Stimulated activated CD4-positive, alpha-beta T cell treated with anti-CD3 and anti-CD28 coated beads, Interleukin-2, amount 100 ng/mL, for 24 hours (primary cell): ENCODE data around the gene OR7C2.
"Not testable (repeated sequence)": the region's sequence is repeated elsewhere in the genome, so short reads cannot be mapped to it uniquely, and the experiment has no call there.

Experiments used
- DNase-seq, 2 donors: peaks; one replicate each; pipeline ENCODE4 v3.0.0-alpha.2; 2020

OR7C2 gene

GRCh38 chr19:14941189-14941588 lies at the start of gene OR7C2:
OR7C2 (plus strand) TSS chr19:14941489; CDS start chr19:14941489, 0 bp downstream.
- no peak for DNase-seq

- no peak for DNase-seq
Observed at GRCh38 chr19:14901675-14902260, 39.5 kb upstream of the OR7C2 start.

GRCh38 chr19:14906711-14907110 lies 34.6 kb upstream of the OR7C2 start:
- DNase-seq, result no peak

GRCh38 chr19:14915116-14915515 lies 26.2 kb upstream of the OR7C2 start:
- DNase-seq, result no peak

GRCh38 chr19:14916848-14917247 lies 24.4 kb upstream of the OR7C2 start:
- no peak for DNase-seq

- no peak for DNase-seq
Observed at GRCh38 chr19:14933506-14933905, 7.8 kb upstream of the OR7C2 start.

GRCh38 chr19:14940266-14940665 lies 1.0 kb upstream of the OR7C2 start:
- DNase-seq, result no peak

GRCh38 chr19:14943601-14944000 lies 2.3 kb downstream of the OR7C2 start:
- DNase-seq, result no peak

- no peak for DNase-seq
Observed at GRCh38 chr19:14944456-14944855, 3.2 kb downstream of the OR7C2 start.

- not testable (repeated sequence) for DNase-seq
Observed at GRCh38 chr19:14949413-14949812, 8.1 kb downstream of the OR7C2 start.

GRCh38 chr19:14949876-14950275 lies 8.6 kb downstream of the OR7C2 start:
- DNase-seq, result no peak

GRCh38 chr19:14950421-14950820 lies 9.1 kb downstream of the OR7C2 start:
- no peak for DNase-seq

- DNase-seq, result no peak
Observed at GRCh38 chr19:14952767-14953166, 11.5 kb downstream of the OR7C2 start.

- DNase-seq, result peak in 1 of 2 donors; percentile 16
Observed at GRCh38 chr19:14954071-14954655, 12.9 kb downstream of the OR7C2 start.

GRCh38 chr19:14957464-14957863 lies 16.2 kb downstream of the OR7C2 start:
- no peak for DNase-seq

GRCh38 chr19:14959263-14959662 lies 18.0 kb downstream of the OR7C2 start:
- no peak for DNase-seq

- no peak for DNase-seq
Observed at GRCh38 chr19:14961956-14962685, 20.8 kb downstream of the OR7C2 start.

GRCh38 chr19:14968247-14968646 lies 27.0 kb downstream of the OR7C2 start:
- DNase-seq, result no peak

- no peak for DNase-seq
Observed at GRCh38 chr19:14971474-14971873, 30.2 kb downstream of the OR7C2 start.

- no peak for DNase-seq
Observed at GRCh38 chr19:14972676-14973075, 31.4 kb downstream of the OR7C2 start.

GRCh38 chr19:14974488-14974887 lies 33.2 kb downstream of the OR7C2 start:
- DNase-seq, result no peak

- no peak for DNase-seq
Observed at GRCh38 chr19:14977128-14977527, 35.8 kb downstream of the OR7C2 start.

- DNase-seq, result no peak
Observed at GRCh38 chr19:14978161-14978776, 37.0 kb downstream of the OR7C2 start.
